Measurements from ENCODE around the gene C12orf76. TPM values are rescaled to one million over a fixed set of nuclear protein-coding genes. Genes with fewer than 3 reads are reported as not detected.

Gene C12orf76
- total and polyA plus RNA-seq, 2 of the 13 experiments (the other 11 are each of a cell fraction or from before 2014, with no cell fraction given): 15.8 to 38.4 TPM

DNA sequence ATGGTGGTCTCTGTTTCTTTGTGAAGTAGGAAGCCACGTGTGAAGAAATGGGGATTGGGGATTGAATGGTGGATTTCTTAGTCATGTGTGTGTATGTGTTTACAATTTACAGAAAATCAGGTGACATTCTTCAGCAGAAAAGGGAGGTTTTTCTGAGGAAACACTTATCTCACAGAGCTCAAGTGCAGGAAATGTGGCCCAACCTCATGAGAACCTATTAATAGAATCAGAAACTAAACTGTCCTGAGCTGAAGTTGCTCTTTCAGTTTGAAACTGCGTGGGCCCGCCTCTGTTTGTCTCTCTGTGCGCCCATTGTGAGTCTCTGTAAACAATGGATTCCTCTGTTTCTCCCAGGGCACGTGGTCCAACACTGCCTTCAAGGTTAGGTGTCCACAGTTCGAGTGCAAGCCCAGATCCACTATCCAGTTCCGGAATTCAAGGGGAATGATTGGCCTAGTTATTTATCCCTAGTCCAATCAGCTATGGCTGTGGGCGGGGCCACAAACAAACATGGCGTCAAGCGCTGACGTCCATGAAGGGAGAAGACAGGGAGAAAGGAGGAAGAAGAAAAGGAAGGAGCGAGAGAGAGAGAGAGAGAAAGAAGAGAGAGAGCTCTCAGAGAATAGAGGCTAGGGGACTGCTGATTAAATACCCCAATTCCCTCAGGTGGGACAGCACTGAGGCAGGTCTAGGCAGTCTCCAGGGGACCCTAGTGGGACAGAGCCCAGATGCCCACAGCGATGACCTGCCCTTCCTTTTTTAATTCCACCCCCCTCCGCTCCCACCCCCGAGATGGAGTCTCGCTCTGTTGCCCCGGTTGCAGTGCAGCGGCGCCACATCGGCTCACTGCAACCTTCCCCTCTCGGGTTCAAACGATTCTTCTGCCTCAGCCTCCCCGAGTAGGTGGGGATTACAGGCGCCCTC, 31.4 kb upstream of the C12orf76 start (continued):
- TF ChIP-seq, protein P1, sequence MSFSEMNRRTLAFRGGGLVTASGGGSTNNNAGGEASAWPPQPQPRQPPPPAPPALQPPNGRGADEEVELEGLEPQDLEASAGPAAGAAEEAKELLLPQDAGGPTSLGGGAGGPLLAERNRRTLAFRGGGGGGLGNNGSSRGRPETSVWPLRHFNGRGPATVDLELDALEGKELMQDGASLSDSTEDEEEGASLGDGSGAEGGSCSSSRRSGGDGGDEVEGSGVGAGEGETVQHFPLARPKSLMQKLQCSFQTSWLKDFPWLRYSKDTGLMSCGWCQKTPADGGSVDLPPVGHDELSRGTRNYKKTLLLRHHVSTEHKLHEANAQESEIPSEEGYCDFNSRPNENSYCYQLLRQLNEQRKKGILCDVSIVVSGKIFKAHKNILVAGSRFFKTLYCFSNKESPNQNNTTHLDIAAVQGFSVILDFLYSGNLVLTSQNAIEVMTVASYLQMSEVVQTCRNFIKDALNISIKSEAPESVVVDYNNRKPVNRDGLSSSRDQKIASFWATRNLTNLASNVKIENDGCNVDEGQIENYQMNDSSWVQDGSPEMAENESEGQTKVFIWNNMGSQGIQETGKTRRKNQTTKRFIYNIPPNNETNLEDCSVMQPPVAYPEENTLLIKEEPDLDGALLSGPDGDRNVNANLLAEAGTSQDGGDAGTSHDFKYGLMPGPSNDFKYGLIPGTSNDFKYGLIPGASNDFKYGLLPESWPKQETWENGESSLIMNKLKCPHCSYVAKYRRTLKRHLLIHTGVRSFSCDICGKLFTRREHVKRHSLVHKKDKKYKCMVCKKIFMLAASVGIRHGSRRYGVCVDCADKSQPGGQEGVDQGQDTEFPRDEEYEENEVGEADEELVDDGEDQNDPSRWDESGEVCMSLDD (CRISPR knock-in tag; IDR thresholded peaks at IDR 0.05; ENCODE audit: borderline replicate concordance): no peak
- no peak for TF ChIP-seq SNRNP70 (IDR thresholded peaks at IDR 0.05; ENCODE audit: low read depth, low read length)
- TF ChIP-seq, protein P2, sequence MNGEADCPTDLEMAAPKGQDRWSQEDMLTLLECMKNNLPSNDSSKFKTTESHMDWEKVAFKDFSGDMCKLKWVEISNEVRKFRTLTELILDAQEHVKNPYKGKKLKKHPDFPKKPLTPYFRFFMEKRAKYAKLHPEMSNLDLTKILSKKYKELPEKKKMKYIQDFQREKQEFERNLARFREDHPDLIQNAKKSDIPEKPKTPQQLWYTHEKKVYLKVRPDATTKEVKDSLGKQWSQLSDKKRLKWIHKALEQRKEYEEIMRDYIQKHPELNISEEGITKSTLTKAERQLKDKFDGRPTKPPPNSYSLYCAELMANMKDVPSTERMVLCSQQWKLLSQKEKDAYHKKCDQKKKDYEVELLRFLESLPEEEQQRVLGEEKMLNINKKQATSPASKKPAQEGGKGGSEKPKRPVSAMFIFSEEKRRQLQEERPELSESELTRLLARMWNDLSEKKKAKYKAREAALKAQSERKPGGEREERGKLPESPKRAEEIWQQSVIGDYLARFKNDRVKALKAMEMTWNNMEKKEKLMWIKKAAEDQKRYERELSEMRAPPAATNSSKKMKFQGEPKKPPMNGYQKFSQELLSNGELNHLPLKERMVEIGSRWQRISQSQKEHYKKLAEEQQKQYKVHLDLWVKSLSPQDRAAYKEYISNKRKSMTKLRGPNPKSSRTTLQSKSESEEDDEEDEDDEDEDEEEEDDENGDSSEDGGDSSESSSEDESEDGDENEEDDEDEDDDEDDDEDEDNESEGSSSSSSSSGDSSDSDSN (CRISPR knock-in tag; IDR thresholded peaks at IDR 0.05): no peak; the same call in 1 of the 2 replicates
- peak; percentile 43; the same call in 1 of the 2 replicates for TF ChIP-seq MYNN (CRISPR knock-in tag; IDR thresholded peaks at IDR 0.05; ENCODE audit: low read depth)
- peak; percentile 57; the same call in 1 of the 2 replicates for TF ChIP-seq SATB2 (CRISPR knock-in tag; IDR thresholded peaks at IDR 0.05)
- TF ChIP-seq ZKSCAN8 (CRISPR knock-in tag; IDR thresholded peaks at IDR 0.05; ENCODE audit: borderline replicate concordance): 0 out of 2 replicates have a peak, but pooled peaks have one; percentile 41
- no peak; the same call in 1 of the 2 replicates for TF ChIP-seq ZNF605 (CRISPR knock-in tag; IDR thresholded peaks at IDR 0.05)
- TF ChIP-seq, protein P3, sequence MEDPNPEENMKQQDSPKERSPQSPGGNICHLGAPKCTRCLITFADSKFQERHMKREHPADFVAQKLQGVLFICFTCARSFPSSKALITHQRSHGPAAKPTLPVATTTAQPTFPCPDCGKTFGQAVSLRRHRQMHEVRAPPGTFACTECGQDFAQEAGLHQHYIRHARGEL (CRISPR knock-in tag; IDR thresholded peaks at IDR 0.05): no peak
- TF ChIP-seq CREM (IDR thresholded peaks at IDR 0.05): peak; percentile 31; the same call in 1 of the 2 replicates
- no peak for TF ChIP-seq CREM (CRISPR knock-in tag; IDR thresholded peaks at IDR 0.05)
- TF ChIP-seq RXRA (CRISPR knock-in tag; IDR thresholded peaks at IDR 0.05): peak; percentile 15; the same call in 1 of the 2 replicates
- TF ChIP-seq, protein P4, sequence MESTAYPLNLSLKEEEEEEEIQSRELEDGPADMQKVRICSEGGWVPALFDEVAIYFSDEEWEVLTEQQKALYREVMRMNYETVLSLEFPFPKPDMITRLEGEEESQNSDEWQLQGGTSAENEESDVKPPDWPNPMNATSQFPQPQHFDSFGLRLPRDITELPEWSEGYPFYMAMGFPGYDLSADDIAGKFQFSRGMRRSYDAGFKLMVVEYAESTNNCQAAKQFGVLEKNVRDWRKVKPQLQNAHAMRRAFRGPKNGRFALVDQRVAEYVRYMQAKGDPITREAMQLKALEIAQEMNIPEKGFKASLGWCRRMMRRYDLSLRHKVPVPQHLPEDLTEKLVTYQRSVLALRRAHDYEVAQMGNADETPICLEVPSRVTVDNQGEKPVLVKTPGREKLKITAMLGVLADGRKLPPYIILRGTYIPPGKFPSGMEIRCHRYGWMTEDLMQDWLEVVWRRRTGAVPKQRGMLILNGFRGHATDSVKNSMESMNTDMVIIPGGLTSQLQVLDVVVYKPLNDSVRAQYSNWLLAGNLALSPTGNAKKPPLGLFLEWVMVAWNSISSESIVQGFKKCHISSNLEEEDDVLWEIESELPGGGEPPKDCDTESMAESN (CRISPR knock-in tag; conservative IDR thresholded peaks at IDR 0.05): peak; percentile 51; the same call in 1 of the 2 replicates
- peak; percentile 78 for TF ChIP-seq GABPB1 (CRISPR knock-in tag; IDR thresholded peaks at IDR 0.05)
- no peak for TF ChIP-seq ATAD3A (CRISPR knock-in tag; IDR thresholded peaks at IDR 0.05)
- TF ChIP-seq ZNF329 (CRISPR knock-in tag; IDR thresholded peaks at IDR 0.05; ENCODE audit: low read depth): 0 out of 2 replicates have a peak, but pooled peaks have one; percentile 28
- TF ChIP-seq, protein P5, sequence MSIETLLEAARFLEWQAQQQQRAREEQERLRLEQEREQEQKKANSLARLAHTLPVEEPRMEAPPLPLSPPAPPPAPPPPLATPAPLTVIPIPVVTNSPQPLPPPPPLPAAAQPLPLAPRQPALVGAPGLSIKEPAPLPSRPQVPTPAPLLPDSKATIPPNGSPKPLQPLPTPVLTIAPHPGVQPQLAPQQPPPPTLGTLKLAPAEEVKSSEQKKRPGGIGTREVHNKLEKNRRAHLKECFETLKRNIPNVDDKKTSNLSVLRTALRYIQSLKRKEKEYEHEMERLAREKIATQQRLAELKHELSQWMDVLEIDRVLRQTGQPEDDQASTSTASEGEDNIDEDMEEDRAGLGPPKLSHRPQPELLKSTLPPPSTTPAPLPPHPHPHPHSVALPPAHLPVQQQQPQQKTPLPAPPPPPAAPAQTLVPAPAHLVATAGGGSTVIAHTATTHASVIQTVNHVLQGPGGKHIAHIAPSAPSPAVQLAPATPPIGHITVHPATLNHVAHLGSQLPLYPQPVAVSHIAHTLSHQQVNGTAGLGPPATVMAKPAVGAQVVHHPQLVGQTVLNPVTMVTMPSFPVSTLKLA (IDR thresholded peaks at IDR 0.05): peak; percentile 86
- TF ChIP-seq, protein P6, sequence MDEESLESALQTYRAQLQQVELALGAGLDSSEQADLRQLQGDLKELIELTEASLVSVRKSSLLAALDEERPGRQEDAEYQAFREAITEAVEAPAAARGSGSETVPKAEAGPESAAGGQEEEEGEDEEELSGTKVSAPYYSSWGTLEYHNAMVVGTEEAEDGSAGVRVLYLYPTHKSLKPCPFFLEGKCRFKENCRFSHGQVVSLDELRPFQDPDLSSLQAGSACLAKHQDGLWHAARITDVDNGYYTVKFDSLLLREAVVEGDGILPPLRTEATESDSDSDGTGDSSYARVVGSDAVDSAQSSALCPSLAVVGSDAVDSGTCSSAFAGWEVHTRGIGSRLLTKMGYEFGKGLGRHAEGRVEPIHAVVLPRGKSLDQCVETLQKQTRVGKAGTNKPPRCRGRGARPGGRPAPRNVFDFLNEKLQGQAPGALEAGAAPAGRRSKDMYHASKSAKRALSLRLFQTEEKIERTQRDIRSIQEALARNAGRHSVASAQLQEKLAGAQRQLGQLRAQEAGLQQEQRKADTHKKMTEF (CRISPR knock-in tag; IDR thresholded peaks at IDR 0.05): peak; percentile 76
- TF ChIP-seq DMAP1 (CRISPR knock-in tag; IDR thresholded peaks at IDR 0.05): peak; percentile 82

Measured in HepG2 (cell line).